NB4 (cell line): ENCODE results near the gene DMGDH.

Experiments used
- DNase-seq: peaks from one replicate; pipeline ENCODE4 v3.0.0; 2010; ENCODE audit warnings: low read depth
- H3K4me3 ChIP-seq: one replicate; pipeline ENCODE4 v1.5.1; 2011; ENCODE audit warnings: mild to moderate bottlenecking, low read depth, low read length, moderate library complexity
- CTCF ChIP-seq: IDR thresholded peaks from one replicate; pipeline ENCODE4 v1.5.1; 2012; ENCODE audit warnings: low read depth, low read length
- MYC ChIP-seq: IDR thresholded peaks from 2 replicates; pipeline ENCODE4 v1.6.1; 2011; ENCODE audit warnings: low read depth, low read length
- POLR2A ChIP-seq: IDR thresholded peaks from 2 replicates; pipeline ENCODE4 v1.6.1; 2011; ENCODE audit warnings: mild to moderate bottlenecking; ENCODE audit not compliant: insufficient read length; ENCODE audit errors: extremely low read depth
- TF ChIP-seq, protein P1 (sequence below): IDR thresholded peaks from 2 replicates; pipeline ENCODE4 v1.6.1; 2011; ENCODE audit warnings: low read depth, low read length

Gene DMGDH

DNA sequence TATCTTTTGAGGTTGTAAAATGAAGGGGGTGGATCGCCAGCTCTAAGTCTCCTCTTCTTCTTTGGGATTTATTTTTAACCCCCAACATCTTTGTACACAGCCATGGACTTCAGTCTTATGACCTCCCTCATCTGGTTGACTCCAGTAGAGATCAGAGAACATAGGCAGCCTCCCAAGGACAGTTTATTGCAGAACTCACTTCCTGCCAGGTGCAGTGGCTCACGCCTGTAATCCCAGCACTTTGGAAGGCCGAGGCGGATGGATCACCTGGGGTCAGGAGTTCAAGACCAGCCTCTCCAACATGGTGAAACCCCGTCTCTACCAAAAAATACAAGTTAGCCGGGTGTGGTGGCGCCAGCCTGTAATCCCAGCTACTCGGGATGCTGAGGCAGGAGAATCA, 39.3 kb upstream of the DMGDH start:
- H3K4me3 ChIP-seq, result no peak overlapping the region
- TF ChIP-seq POLR2A (no peak), MYC (no peak)
- TF ChIP-seq, protein P1, sequence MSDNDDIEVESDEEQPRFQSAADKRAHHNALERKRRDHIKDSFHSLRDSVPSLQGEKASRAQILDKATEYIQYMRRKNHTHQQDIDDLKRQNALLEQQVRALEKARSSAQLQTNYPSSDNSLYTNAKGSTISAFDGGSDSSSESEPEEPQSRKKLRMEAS, result no peak
- no peak for DNase-seq

GRCh38 chr5:79108086-79108485, 38.6 kb upstream of the DMGDH start:
- TF ChIP-seq MYC, result no peak
- no peak for TF ChIP-seq POLR2A
- TF ChIP-seq, protein P1, result no peak
- no peak for TF ChIP-seq CTCF
- no peak overlapping the region for H3K4me3 ChIP-seq
- no peak for DNase-seq

GRCh38 chr5:79107020-79107796, 37.7 kb upstream of the DMGDH start:
- TF ChIP-seq CTCF (no peak), POLR2A (no peak), MYC (no peak)
- TF ChIP-seq, protein P1, result no peak
- no peak overlapping the region for H3K4me3 ChIP-seq
- peak; percentile 63 for DNase-seq

DNA sequence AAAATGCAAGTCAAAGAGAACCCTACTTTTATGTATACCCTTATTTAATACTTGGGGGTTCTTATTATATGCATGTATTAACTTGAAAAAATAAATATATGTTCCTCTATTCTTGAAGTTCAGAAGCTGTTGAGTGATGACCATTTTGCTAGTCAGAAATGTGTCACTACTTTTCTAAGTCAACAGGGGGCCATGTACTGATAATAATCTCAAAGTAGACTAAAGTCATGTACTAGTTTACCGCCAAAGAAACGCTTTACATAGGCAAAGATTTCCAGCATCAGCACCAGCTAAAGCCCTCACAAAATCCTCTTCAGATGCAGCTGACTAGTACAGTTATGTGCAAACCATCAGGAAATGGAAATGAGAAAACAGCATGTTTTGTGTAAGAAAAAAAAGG, 36.4 kb upstream of the DMGDH start:
- H3K4me3 ChIP-seq, result no peak overlapping the region
- TF ChIP-seq CTCF (no peak), MYC (no peak), POLR2A (no peak)
- TF ChIP-seq, protein P1, result no peak
- no peak for DNase-seq

GRCh38 chr5:79093762-79094161, 24.3 kb upstream of the DMGDH start:
- no peak for DNase-seq
- TF ChIP-seq, protein P1, result no peak
- TF ChIP-seq CTCF, result no peak
- no peak for TF ChIP-seq MYC
- TF ChIP-seq POLR2A, result no peak
- H3K4me3 ChIP-seq, result no peak overlapping the region

DNA sequence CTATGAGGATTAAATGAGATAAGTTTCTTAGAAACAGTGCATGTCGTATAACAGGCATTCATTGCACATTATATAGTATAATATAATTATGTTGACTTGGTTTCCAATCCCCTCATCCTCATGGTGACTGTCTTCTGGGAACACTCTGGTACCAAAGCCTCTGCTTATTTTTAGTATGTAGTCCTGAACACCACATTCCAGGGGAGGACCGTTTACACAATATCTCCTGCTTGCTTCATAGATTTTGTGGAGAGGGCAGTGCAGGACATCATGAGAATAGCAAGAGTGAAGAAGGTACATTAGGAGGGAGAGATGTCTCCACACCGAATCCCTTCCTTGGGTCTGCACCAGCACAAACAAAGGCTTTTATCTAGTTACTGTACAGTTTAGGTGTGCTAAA, 21.6 kb upstream of the DMGDH start:
- no peak for TF ChIP-seq MYC
- TF ChIP-seq, protein P1, result no peak
- TF ChIP-seq CTCF, result no peak
- TF ChIP-seq POLR2A, result no peak
- DNase-seq, result no peak

More for the DNA sequence above, 21.6 kb upstream of the DMGDH start:
- no peak overlapping the region for H3K4me3 ChIP-seq
